ENCODE measurements around the gene HAGH.

HAGH gene

DNA sequence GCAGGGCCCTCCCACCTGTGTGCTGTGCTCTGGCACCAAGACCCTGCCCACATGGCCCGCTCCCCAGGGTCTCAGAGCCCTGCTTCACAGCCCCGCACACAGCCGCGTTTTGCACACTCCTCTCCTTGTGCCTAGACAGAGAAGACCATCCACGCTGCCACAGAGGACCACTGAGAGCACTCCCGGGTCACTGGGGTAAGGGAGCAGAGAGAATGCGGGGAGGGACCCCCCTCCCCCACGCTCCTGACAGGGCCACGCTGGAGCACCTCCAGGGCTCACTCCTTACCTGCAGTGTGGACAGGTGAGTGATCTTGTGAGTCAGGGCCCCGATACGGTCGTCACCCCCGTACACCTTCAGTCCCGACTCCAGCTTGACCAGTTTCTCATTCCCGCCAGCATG is 7.0 kb downstream of the HAGH start:
- H3K36me3 ChIP-seq (ENCODE audit: control insufficient read depth, low read length): no peaks in the 10 kb centered on the region
- H3K9me2 ChIP-seq (replicated peaks; ENCODE audit: control insufficient read depth, low read length): no peaks in the 10 kb centered on the region
- no peaks in the 10 kb centered on the region for H3K79me2 ChIP-seq (ENCODE audit: control insufficient read depth, low read length)
- no peaks in the 10 kb centered on the region for H3K4me1 ChIP-seq (ENCODE audit: control insufficient read depth, low read length)
- TF ChIP-seq EZH2phosphoT487 (IDR thresholded peaks at IDR 0.05; ENCODE audit: borderline replicate concordance, low read length): no peak
- TF ChIP-seq, protein P1, sequence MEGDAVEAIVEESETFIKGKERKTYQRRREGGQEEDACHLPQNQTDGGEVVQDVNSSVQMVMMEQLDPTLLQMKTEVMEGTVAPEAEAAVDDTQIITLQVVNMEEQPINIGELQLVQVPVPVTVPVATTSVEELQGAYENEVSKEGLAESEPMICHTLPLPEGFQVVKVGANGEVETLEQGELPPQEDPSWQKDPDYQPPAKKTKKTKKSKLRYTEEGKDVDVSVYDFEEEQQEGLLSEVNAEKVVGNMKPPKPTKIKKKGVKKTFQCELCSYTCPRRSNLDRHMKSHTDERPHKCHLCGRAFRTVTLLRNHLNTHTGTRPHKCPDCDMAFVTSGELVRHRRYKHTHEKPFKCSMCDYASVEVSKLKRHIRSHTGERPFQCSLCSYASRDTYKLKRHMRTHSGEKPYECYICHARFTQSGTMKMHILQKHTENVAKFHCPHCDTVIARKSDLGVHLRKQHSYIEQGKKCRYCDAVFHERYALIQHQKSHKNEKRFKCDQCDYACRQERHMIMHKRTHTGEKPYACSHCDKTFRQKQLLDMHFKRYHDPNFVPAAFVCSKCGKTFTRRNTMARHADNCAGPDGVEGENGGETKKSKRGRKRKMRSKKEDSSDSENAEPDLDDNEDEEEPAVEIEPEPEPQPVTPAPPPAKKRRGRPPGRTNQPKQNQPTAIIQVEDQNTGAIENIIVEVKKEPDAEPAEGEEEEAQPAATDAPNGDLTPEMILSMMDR (IDR thresholded peaks at IDR 0.05; ENCODE audit: low read depth, low read length, poor library complexity, severe bottlenecking): no peak
- H3F3A ChIP-seq (ENCODE audit: control insufficient read depth, insufficient read depth): 0 out of 2 replicates have a peak, but pooled peaks cover 5% of the 10 kb centered on the region
- H3K4me3 ChIP-seq (ENCODE audit: low read length): no peak overlapping the region
- H3K27ac ChIP-seq (ENCODE audit: low read depth, low read length): no peak overlapping the region
- no peaks in the 10 kb centered on the region for H3K27me3 ChIP-seq (ENCODE audit: control insufficient read depth, low read length)
- H4K20me1 ChIP-seq (ENCODE audit: control insufficient read depth, insufficient read depth, low read depth, low read length): no peaks in the 10 kb centered on the region
- H3K9me3 ChIP-seq (ENCODE audit: control insufficient read depth, insufficient read depth, low read length): no peaks in the 10 kb centered on the region
- no peak overlapping the region for H3K4me2 ChIP-seq (ENCODE audit: low read length)

DNA sequence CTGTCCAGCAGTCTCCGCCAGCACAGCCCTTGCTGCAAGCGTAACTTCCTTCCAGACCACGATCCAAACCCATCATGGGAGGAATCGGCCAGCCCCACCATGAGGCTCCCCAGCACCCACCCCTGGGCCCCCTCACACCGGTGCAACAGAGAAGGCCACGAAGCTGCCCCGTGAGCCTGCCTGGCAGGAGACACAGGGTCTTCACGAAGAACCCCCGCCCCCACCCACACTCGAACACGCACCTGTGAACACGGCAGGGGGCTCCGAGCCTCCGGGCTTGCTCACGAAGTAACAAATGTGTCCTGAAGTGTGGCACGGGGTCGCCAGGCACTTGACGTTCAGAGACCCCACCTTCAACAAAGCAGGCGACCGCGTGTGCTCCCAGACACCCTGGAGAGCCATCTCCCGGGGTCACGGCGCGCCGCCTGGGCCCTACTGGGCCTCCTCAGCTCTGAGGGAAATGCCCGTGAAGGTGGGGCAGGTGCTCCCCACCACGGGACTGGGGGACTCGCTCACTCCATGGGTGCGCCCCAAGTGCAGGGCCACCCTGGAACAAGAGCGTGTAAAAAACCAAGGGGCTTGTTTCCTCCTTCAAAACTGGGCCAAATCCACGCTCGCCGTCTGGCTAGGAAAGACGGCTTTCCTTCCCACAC is 7.6 kb downstream of the HAGH start:
- Histone ChIP-seq H3K9me3 (ENCODE audit: control insufficient read depth, insufficient read depth, low read length) (no peaks in the 10 kb centered on the region), H4K20me1 (ENCODE audit: control insufficient read depth, insufficient read depth, low read depth, low read length) (no peaks in the 10 kb centered on the region), H3K27me3 (ENCODE audit: control insufficient read depth, low read length) (no peaks in the 10 kb centered on the region), H3F3A (ENCODE audit: control insufficient read depth, insufficient read depth) (0 out of 2 replicates have a peak, but pooled peaks cover under 1% of the 10 kb centered on the region), H3K4me1 (ENCODE audit: control insufficient read depth, low read length) (no peaks in the 10 kb centered on the region), H3K4me2 (ENCODE audit: low read length) (no peak overlapping the region), H3K9me2 (replicated peaks; ENCODE audit: control insufficient read depth, low read length) (no peaks in the 10 kb centered on the region), H3K79me2 (ENCODE audit: control insufficient read depth, low read length) (no peaks in the 10 kb centered on the region), H3K36me3 (ENCODE audit: control insufficient read depth, low read length) (no peaks in the 10 kb centered on the region), H3K4me3 (ENCODE audit: low read length) (no peak overlapping the region), H3K27ac (ENCODE audit: low read depth, low read length) (no peak overlapping the region)
- no peak for TF ChIP-seq EZH2phosphoT487 (IDR thresholded peaks at IDR 0.05; ENCODE audit: borderline replicate concordance, low read length)
- TF ChIP-seq, protein P1 (IDR thresholded peaks at IDR 0.05; ENCODE audit: low read depth, low read length, poor library complexity, severe bottlenecking): no peak

- TF ChIP-seq, protein P1 (IDR thresholded peaks at IDR 0.05; ENCODE audit: low read depth, low read length, poor library complexity, severe bottlenecking): no peak
- TF ChIP-seq EZH2phosphoT487 (IDR thresholded peaks at IDR 0.05; ENCODE audit: borderline replicate concordance, low read length): no peak
- Histone ChIP-seq H3K9me2 (replicated peaks; ENCODE audit: control insufficient read depth, low read length) (no peaks in the 10 kb centered on the region), H3K9me3 (ENCODE audit: control insufficient read depth, insufficient read depth, low read length) (no peaks in the 10 kb centered on the region), H3K27me3 (ENCODE audit: control insufficient read depth, low read length) (no peaks in the 10 kb centered on the region), H3K27ac (ENCODE audit: low read depth, low read length) (no peak overlapping the region), H3F3A (ENCODE audit: control insufficient read depth, insufficient read depth) (no peaks in the 10 kb centered on the region), H4K20me1 (ENCODE audit: control insufficient read depth, insufficient read depth, low read depth, low read length) (no peaks in the 10 kb centered on the region), H3K4me2 (ENCODE audit: low read length) (no peak overlapping the region), H3K79me2 (ENCODE audit: control insufficient read depth, low read length) (no peaks in the 10 kb centered on the region), H3K4me3 (ENCODE audit: low read length) (no peak overlapping the region), H3K36me3 (ENCODE audit: control insufficient read depth, low read length) (no peaks in the 10 kb centered on the region), H3K4me1 (ENCODE audit: control insufficient read depth, low read length) (no peaks in the 10 kb centered on the region)
Observed at GRCh38 chr16:1818204-1818872, 8.3 kb downstream of the HAGH start.

Data from DOHH2 (cell line).